Fibroblast of pulmonary artery (primary cell): ENCODE measurements around the gene TMEM51.

Experiments
- DNase-seq: peaks from one replicate; pipeline ENCODE4 v3.0.0-alpha.2; 2010; ENCODE audit warnings: low read depth
- H3K4me3 ChIP-seq: replicated peaks from 2 replicates; pipeline ENCODE4 v1.5.1; 2011; ENCODE audit warnings: low read depth, mild to moderate bottlenecking, control low read depth, low read length, moderate library complexity
- CTCF ChIP-seq: IDR thresholded peaks from 2 replicates; pipeline ENCODE4 v1.5.1; 2011; ENCODE audit warnings: mild to moderate bottlenecking, control low read depth, low read length, inconsistent platforms; ENCODE audit errors: missing control alignments

The TMEM51 gene

GRCh38 chr1:15117671-15118325, 35.7 kb upstream of the TMEM51 start:
- no peak overlapping the region for H3K4me3 ChIP-seq
- no peak for TF ChIP-seq CTCF
- DNase-seq, result no peak

GRCh38 chr1:15118579-15118978, 35.0 kb upstream of the TMEM51 start:
- H3K4me3 ChIP-seq, result no peak overlapping the region
- no peak for TF ChIP-seq CTCF
- DNase-seq, result no peak

GRCh38 chr1:15120251-15120945, 33.1 kb upstream of the TMEM51 start:
- no peak overlapping the region for H3K4me3 ChIP-seq
- no peak for TF ChIP-seq CTCF
- DNase-seq, result no peak

GRCh38 chr1:15122331-15122730, 31.2 kb upstream of the TMEM51 start:
- no peak for DNase-seq
- TF ChIP-seq CTCF, result no peak

GRCh38 chr1:15123270-15123669, 30.3 kb upstream of the TMEM51 start:
- DNase-seq, result no peak
- no peak overlapping the region for H3K4me3 ChIP-seq
- no peak for TF ChIP-seq CTCF

More at GRCh38 chr1:15122331-15122730, 31.2 kb upstream of the TMEM51 start:
- no peak overlapping the region for H3K4me3 ChIP-seq

- DNase-seq, result no peak
- H3K4me3 ChIP-seq, result no peak overlapping the region
- TF ChIP-seq CTCF, result no peak
Measured at GRCh38 chr1:15123925-15124324, 29.6 kb upstream of the TMEM51 start.
